Right renal cortex interstitium (tissue), 3 donors: ENCODE results near the gene NT5DC1. TPM values are rescaled to one million over a fixed set of nuclear protein-coding genes. Genes with fewer than 3 reads are reported as not detected.

Experiments used
- DNase-seq, 3 donors: peaks; one replicate each; pipeline ENCODE4 v3.0.0-alpha.2; 2013; ENCODE audit warnings: low read depth in 3 of 3, low spot score in 2 of 3
- polyA plus RNA-seq, 3 donors: library from polyadenylated mRNA; unstranded; fragments of 120-200 nt; gene quantifications; one replicate each; pipeline ENCODE4 v1.2.1, GENCODE V29; 2013; ENCODE audit not compliant: insufficient read length in 3 of 3

The NT5DC1 gene
- polyA plus RNA-seq, 3 donors, result 43.4 to 45.6 (median 44.6) TPM

GRCh38 chr6:116234689-116235088 is 134.0 kb downstream of the NT5DC1 start:
- no peak for DNase-seq

- no peak for DNase-seq
Observed at GRCh38 chr6:116238083-116238482, 137.4 kb downstream of the NT5DC1 start.

GRCh38 chr6:116239256-116239655 is 138.6 kb downstream of the NT5DC1 start:
- DNase-seq, result no peak

- no peak for DNase-seq
Observed at GRCh38 chr6:116239856-116240255, 139.2 kb downstream of the NT5DC1 start.

- no peak for DNase-seq
Observed at GRCh38 chr6:116244284-116244683, 143.6 kb downstream of the NT5DC1 start.

GRCh38 chr6:116246089-116246488 is 145.4 kb downstream of the NT5DC1 start:
- DNase-seq, result no peak

GRCh38 chr6:116247285-116247684 is 146.6 kb downstream of the NT5DC1 start:
- no peak for DNase-seq

GRCh38 chr6:116248577-116248976 is 147.9 kb downstream of the NT5DC1 start:
- no peak for DNase-seq

GRCh38 chr6:116251568-116252384 is 151.1 kb downstream of the NT5DC1 start:
- no peak for DNase-seq

GRCh38 chr6:116253188-116253504 is 152.5 kb downstream of the NT5DC1 start:
- DNase-seq, result no peak

- peak; percentile 92 to 96 (median 96) for DNase-seq
Observed at GRCh38 chr6:116253505-116254296, 153.0 kb downstream of the NT5DC1 start, which contains the start of gene TSPYL4. TSS of gene TSPYL4 (minus strand) at chr6:116254075. CDS start at chr6:116254008, 67 bp downstream.

- DNase-seq, result no peak
Observed at GRCh38 chr6:116254297-116255056, 153.8 kb downstream of the NT5DC1 start.

- DNase-seq, result no peak
Observed at GRCh38 chr6:116255246-116255800, 154.7 kb downstream of the NT5DC1 start.

- no peak for DNase-seq
Observed at GRCh38 chr6:116256694-116257093, 156.0 kb downstream of the NT5DC1 start.

GRCh38 chr6:116258520-116258919 is 157.9 kb downstream of the NT5DC1 start:
- no peak for DNase-seq

- no peak for DNase-seq
Observed at GRCh38 chr6:116263353-116263752, 162.7 kb downstream of the NT5DC1 start.

- no peak for DNase-seq
Observed at GRCh38 chr6:116265041-116265829, 164.6 kb downstream of the NT5DC1 start.

- no peak for DNase-seq
Observed at GRCh38 chr6:116266803-116267202, 166.2 kb downstream of the NT5DC1 start.

GRCh38 chr6:116267836-116268588 is 167.4 kb downstream of the NT5DC1 start:
- no peak for DNase-seq
